ENCODE results near the gene LRRC14B.

GRCh38 chr5:187617-188451, 3.5 kb upstream of the LRRC14B start:
- TF ChIP-seq CTCF (IDR thresholded peaks at IDR 0.05) (no peak), POLR2AphosphoS5 (IDR thresholded peaks at IDR 0.05) (no peak), POLR2A (IDR thresholded peaks at IDR 0.05) (no peak), EP300 (IDR thresholded peaks at IDR 0.05) (no peak)

Data from suprapubic skin (tissue), 4 donors.